HG03460 (cell line): Measurements from ENCODE around the gene CSTA.

ENCODE experiments used
- ATAC-seq: cut with Tn5 transposase; IDR thresholded peaks from one replicate; pipeline ENCODE4 v1.9.1; 2021; ENCODE audit not compliant: unreplicated experiment

Gene CSTA, protein sequence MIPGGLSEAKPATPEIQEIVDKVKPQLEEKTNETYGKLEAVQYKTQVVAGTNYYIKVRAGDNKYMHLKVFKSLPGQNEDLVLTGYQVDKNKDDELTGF

DNA sequence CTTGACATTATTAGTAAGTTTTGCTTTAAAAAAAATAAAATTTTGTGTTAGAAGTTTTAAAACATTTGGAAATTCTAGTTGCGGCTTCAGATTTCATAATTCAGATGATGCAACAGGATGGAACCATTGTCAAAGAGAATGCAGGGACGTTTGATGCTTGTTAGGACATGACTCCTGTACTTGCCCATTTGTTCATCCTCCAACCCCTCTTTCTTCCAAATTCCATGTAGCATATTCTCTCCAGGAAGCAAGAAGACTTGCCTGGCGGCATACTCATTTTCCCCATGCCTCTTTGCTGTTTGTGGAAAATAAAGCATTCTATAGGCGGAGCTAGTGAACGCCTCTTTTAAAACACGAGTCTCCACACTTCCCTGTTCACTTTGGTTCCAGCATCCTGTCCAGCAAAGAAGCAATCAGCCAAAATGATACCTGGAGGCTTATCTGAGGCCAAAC is at the start of gene CSTA:
CSTA (plus strand) TSS at position 378 of the 453 bp plus-strand sequence; CDS start at position 423, 45 bp downstream.
- no peak for ATAC-seq

DNA sequence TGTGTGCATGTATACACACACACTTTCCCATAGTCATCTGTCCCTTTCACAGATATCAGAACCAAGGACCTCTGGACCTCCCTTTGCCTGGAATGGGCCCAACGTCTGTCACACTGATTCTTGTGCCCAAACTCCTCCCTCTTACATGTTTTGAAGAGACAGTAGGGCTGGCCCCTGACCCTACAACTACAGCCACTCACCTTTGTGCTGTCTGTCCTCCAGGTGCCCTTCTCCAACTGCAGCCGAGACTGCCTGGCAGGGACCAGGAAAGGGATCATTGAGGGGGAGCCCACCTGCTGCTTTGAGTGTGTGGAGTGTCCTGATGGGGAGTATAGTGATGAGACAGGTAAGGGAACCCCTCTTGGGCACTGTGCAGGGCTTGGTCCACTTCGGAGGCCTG is 43.2 kb upstream of the CSTA start:
- ATAC-seq: no peak

DNA sequence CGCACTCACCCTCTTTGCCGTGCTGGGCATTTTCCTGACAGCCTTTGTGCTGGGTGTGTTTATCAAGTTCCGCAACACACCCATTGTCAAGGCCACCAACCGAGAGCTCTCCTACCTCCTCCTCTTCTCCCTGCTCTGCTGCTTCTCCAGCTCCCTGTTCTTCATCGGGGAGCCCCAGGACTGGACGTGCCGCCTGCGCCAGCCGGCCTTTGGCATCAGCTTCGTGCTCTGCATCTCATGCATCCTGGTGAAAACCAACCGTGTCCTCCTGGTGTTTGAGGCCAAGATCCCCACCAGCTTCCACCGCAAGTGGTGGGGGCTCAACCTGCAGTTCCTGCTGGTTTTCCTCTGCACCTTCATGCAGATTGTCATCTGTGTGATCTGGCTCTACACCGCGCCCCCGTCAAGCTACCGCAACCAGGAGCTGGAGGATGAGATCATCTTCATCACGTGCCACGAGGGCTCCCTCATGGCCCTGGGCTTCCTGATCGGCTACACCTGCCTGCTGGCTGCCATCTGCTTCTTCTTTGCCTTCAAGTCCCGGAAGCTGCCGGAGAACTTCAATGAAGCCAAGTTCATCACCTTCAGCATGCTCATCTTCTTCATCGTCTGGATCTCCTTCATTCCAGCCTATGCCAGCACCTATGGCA is 41.1 kb upstream of the CSTA start:
- no peak for ATAC-seq

DNA sequence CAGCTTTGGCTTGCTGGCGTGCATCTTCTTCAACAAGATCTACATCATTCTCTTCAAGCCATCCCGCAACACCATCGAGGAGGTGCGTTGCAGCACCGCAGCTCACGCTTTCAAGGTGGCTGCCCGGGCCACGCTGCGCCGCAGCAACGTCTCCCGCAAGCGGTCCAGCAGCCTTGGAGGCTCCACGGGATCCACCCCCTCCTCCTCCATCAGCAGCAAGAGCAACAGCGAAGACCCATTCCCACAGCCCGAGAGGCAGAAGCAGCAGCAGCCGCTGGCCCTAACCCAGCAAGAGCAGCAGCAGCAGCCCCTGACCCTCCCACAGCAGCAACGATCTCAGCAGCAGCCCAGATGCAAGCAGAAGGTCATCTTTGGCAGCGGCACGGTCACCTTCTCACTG is 40.6 kb upstream of the CSTA start:
- ATAC-seq: no peak

DNA sequence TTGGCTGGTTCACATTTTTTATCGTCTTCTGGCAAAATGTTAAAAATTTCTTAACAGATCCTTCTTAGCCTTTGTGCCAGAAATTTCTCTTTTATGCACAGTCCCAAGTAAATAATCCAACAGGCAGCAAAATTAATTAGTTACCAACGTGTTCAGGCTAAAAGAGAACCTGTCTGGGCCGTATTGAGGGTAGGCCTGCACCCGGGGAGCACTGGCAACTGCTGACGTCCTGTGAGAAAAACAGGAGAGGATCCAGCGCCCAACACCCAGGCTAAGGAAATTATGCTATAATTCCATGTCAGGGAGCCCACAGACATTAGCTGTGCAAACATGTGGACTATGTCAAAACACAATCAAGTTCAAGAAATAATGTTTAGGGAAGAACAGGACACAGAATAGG is 30.7 kb upstream of the CSTA start:
- no peak for ATAC-seq

DNA sequence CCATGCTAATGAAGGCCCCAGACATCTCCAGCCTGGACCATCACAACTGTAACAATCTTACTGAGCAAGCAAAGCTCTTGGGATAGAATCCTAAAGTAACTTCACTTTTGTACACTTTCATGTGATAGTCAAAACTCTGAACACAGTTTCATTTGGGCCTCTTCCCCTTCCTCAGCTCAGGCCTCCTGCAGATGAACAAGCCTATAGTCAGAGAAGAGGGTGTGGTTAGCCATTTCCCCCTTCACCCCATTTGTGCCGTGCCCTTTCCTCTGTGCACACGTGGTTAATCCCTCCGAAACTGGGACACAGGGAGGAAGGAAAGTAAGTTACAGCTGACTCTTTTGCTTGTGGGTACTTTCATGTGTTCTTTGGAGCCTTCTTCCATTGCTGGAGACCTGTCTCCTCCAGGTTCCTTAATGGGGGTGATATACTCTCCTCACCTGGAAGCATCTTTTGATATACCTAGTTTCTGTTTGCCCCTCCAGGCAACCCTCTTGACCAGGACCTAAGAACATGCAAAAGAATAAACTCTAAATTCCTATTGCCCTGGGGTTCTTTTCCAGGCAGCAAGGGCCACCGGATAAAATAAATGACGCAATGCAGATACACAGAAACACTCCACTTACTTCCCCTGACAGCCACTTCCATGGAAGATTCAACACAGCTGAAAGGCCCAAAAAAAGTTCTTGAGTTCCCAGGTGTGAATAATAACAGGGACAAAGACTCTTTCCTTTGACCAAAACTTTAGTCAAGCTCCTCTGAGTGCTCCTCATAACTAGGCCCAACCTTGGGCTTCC is 29.6 kb upstream of the CSTA start:
- ATAC-seq: no peak

DNA sequence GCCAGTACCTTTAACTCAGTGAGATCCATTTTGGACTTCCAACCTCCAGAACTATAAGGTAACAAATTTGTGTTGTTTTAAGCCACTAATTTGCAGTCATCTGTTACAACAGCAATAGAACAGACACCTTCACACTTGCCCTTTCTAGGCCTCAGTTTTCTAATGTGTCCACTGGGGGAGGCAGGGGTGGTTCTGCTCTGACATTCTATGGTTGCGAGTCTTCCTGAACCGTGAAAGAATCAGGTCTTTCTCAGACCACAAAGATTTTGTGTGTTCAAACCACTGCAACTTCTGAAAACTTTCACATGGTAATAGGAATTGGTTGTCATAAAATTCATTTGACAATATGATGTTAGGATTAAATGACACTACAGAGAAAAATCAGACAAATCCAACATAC is 26.8 kb upstream of the CSTA start:
- ATAC-seq: peak; percentile 58

DNA sequence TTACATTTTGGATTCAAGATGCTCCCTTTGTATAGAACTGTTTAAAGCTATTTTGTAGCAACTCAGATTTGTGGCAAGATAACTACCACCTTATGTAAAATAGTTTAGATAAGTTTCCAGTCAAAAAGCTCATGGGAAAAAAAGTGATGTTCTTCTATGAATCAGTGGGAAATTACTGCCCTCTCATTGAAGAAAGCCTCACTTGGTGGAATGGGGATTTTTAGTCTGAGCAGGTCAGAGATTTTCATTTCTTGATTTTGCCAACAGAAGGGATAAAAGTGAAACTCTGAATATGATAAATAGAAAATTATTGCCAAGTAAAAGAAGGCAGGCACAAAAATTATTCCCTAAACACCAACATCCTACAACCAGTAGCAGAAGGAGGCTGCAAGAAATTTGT is 25.8 kb upstream of the CSTA start:
- no peak for ATAC-seq

DNA sequence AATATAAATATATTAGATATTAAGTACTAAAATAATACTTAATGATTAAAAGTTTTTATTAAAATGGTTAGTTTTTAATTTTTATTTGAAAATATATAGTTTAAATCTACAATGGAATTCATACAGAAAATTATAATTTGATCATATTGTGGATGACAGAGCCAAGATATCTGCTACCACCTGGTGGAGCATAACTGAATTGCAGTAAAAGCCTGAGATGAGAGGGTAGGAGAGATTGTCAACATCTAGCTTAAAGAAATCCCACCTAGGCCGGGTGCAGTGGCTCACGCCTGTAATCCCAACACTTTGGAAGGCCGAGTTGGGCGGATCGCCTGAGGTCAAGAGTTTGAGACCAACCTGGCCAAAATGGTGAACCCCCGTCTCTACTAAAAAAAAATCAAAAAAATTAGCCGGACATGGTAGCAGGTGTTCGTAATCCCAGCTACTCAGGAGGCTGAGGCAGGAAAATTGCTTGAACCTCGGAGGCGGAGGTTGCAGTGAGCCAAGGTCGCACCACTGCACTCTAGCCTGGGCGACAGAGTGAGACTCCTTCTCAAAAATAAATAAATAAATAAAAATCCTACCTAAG is 25.1 kb upstream of the CSTA start:
- ATAC-seq: no peak

DNA sequence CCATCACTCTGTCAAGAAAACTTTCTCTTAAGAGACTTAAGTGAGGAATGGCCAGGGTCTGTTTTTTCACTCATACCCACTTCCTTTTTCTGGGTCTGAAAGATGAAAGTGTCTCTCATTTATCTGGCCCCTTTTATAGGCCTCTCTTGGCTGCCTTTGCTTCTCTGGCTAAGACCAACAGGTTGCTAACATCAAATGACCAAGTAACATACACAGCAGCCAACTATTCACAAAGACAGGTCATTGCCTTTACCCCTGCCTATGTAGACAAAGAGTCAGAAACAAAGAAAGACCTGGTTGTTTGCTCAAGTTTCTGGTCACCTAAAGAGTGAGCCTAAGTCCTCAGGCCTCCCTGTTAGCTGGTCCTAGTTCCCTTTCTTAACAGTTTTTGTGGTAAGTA is 24.0 kb upstream of the CSTA start:
- ATAC-seq: no peak

DNA sequence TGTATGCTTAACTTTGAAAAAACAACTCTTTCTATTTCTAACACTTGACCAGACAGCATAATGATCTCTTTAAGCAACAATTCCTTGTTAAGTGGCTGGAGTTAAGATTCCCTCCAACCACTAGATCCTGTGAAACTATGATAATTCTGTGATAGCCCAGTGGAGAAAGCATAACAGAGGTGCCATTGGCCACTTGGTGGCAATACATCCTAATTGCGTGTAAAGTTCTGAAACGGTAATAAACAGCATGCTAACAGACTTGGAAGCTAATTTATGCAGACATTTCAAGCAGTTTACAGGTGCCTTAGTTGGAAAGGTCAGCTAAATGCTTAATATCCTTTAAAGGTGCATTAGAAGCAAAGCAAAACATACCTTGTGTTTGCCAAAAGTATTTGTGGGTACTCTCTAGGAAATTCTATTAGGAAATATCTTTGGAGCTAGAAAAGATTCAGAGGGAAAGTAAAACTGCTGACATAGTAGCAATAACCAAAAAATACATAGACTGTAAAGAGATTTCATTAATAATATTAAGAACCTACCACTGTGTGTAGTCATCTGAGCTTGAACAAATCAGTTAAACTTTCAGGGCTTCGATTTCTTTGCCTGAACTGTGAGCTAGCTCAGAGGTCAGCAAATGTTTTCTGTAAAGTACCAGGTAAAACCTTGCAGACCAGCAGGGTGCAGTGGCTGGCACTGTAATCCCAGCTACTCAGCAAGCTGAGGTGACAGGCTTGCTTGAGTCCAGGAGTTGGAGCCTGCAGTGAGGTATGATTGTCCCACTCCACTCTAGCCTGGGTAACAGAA is 19.0 kb upstream of the CSTA start:
- ATAC-seq: no peak

DNA sequence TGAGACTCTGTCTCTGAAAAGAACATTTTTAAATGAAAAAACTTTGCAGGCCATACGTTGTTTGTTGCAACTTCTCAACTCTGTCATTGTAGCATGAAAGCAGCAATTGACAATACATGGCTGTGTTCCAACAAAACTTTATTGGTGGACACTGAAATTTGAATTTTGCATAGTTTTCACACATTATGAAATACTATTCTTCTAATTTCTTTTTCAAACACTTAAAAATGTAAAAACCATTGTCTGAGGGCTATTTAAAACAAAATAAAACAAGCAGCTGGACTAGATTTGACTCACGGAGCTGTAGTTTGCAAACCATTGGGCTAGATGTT is 18.5 kb upstream of the CSTA start:
- ATAC-seq: no peak

DNA sequence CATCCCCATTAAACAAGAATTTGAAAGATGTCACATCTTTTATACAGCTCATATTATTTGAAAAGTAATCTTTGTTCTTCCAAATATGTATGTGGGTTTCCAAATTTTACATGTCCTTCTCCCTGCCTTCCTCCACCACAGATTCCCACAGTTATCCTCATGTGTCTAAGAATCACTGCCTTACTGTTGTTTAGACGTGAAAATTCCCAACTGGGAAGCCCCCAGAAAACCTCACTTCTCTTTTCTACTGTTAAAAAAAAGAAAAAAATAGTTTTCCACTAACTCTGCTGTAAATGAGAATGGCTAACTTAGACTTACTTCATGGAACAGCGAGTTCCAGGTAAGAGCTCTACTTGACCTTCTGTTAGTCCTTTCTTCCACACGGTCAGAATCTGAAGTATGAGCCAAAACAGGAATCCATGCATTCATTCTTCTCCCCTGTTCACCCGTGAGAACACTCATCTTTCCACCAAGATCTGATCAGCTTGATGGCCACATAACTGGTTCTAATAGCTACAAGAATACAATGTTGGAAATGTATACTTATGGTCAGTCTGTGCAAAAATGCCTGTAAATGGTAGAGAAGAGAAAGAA is 17.9 kb upstream of the CSTA start:
- no peak for ATAC-seq

DNA sequence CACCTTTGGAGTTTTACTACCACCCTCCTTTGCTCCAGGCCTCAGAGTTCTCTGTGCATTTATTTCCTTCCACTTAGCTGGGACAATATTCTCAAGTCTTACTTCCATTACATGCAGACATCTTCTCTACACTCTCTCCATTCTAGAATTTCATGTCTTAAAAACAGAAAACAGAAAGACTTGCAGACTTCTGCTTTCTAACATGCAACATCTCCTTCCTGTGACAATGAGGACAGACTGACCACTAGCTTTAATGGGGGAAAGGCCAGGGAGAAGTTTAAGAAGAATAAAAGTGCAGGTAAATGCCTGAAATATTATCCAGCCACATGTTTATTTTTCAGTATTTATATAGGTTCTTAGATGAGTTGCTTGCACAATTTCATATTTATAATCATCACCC is 17.1 kb upstream of the CSTA start:
- no peak for ATAC-seq

DNA sequence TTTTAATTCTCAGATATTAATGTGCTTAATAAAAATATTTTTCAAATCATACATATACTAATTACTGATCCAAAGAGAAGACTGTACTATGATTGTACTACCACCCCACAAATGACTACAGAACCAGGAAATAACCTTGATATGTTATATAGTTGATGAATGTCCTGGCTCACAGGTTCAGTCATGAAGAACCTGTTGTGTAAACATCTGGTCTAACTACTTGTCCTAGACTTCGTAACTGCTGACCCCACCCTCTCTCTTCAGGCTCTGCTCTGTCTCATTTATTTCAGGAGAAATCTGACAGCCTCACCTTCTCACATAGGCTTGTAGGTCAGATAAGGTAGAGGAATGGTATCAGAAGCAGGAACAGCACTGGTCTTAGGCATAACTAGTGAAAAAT is 14.7 kb upstream of the CSTA start:
- ATAC-seq: no peak

DNA sequence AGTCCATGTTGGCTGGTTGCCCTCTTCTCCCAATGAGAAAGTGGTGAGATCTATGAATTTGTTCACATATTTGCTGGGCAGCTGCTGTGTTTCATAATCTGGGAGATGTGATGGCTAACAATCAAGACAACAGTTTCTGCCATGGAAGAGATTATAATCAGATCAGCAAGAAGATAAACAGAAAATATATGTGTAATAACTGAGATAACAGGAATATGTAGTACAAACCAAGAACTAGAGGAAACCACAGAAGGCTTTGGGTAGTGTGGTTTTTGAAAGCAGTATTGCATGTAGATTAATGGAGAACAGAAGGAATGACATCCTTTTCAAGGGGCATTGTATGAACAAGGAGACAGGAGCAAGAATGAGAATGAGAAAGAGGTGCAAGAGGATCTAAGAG is 12.2 kb upstream of the CSTA start:
- no peak for ATAC-seq

DNA sequence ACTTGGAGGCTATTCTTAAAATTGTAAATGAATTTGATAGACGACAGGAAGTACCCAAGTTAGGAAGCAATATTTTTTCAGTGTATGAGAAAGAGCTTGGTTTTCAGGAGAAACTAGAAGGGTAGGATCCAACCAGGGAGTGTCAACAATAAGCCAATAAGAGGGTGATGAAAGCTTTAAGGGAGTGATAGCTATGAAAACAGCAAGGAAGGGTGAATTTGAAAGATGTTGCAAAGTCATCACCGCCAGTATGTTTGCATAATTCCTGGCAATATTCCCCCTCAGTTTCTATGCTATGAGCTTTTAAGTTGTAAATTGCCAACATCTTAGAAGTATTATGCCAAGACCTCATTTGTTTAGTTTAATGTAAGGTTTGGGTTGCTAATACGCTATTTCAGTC is 11.8 kb upstream of the CSTA start:
- no peak for ATAC-seq

DNA sequence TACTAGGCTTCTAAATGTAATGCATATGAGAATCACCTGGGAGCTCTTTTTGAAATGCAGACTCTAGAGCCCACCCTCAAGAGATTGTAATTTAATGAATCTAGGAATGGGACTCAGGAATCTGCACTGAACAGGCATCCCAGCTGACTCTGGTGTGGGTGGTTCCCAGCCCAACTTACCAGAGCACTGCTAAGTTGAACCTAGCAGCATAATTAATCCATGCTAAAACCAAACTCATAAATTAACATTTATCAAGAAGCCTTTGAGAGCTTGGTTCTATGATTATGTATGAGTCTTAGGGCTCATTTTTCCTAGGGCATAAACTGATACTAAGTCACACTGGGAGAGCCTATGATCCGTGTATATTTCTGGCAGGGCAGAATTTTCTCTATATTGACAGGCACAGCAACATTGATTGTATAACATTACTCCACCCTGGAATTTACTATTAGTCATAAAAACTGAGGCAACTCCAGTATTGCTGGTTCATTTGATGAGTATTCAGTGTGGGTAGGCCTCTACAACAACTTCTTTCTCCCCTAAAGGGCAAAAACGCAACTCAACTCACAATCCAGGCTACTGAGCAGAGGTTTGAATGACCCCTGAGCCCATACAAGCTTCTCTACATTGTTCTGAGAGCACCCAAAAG is 10.7 kb upstream of the CSTA start:
- no peak for ATAC-seq

DNA sequence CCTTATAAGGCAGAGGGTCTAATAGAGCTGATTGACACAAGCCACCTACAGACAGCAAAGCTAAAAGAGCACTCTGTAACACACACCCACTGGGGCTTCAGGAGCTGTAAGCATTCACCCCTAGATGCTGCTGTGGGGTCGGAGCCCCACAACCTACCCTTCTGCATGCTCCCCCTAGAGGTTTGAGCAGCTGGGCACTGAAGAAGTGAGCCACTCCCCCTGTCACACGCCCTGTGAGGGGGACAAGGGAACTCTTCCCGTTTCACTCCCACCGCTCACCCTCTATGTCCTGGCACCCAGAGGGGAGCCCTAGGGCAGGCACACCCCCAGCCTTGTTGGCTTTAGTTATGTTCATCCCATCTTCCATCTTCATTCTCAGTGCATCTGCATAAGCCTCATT is 9.4 kb upstream of the CSTA start:
- ATAC-seq: no peak

DNA sequence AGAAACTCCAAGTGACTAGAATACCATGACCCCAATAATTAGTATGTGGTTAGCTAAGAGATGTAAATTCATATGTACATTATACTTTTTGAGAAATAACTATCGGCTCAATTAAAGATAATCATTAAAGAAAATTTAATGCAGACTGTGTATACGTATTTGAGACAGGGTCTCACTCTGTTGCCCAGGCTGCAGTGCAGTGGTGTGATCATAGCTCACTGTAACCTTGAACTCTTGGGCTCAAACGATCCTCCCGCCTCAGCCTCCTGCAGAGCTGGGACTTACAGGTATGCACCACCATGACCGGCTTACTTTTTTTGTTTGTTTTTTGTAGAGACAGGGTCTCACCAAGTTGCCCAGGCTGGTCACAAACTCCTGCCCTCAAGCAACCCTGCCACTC is 8.7 kb upstream of the CSTA start:
- ATAC-seq: no peak

DNA sequence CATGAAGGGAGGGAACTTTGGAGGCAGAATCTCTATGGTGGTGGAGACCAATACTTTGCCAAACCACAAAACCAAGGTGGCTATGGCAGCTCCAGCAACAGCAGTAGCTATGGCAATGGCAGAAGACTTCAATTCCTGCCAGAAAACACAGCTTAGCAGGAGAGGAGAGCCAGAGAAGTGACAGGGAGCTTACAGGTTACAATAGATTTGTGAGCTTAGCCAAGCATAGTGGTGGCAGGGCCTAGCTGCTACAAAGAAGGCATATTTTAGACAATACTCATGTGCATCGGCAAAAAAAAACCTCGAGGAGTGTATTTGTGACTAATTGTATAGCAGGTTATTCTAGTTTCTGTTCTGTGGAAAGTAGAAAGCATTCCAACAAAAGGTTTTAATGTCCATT is 6.4 kb upstream of the CSTA start:
- ATAC-seq: no peak
